H9 (cell line): ENCODE results near the gene JUP. TPM values are rescaled to one million over a fixed set of nuclear protein-coding genes. Genes with fewer than 3 reads are reported as not detected.

ENCODE experiments used
- DNase-seq: peaks from one replicate; pipeline ENCODE4 v3.0.0-alpha.2; 2017
- H2AFZ ChIP-seq: one replicate; pipeline ENCODE4 v1.6.1; 2013; ENCODE audit warnings: mild to moderate bottlenecking, low read length, control low read depth, moderate library complexity
- H2AK5ac ChIP-seq: 2 replicates; pipeline ENCODE4 v1.6.1; 2013; ENCODE audit warnings: low read length, control low read depth, mixed read lengths; ENCODE audit not compliant: insufficient read length
- H2BK120ac ChIP-seq: one replicate; pipeline ENCODE4 v1.6.1; 2013; ENCODE audit warnings: low read depth, mild to moderate bottlenecking, low read length, control low read depth, inconsistent platforms; ENCODE audit not compliant: poor library complexity, severe bottlenecking
- H2BK12ac ChIP-seq: 2 replicates; pipeline ENCODE4 v1.6.1; 2013; ENCODE audit warnings: low read length, control low read depth, mixed read lengths, low read depth; ENCODE audit not compliant: insufficient read length
- H2BK15ac ChIP-seq: 2 replicates; pipeline ENCODE4 v1.6.1; 2013; ENCODE audit warnings: low read depth, low read length, control low read depth
- H2BK20ac ChIP-seq: one replicate; pipeline ENCODE4 v1.6.1; 2013; ENCODE audit warnings: low read depth, mild to moderate bottlenecking, low read length, control low read depth, inconsistent platforms; ENCODE audit not compliant: poor library complexity, severe bottlenecking
- H2BK5ac ChIP-seq: 2 replicates; pipeline ENCODE4 v1.6.1; 2013; ENCODE audit warnings: low read length, control low read depth, mixed read lengths; ENCODE audit not compliant: insufficient read length
- H3K14ac ChIP-seq: 2 replicates; pipeline ENCODE4 v1.6.1; 2013; ENCODE audit warnings: low read length, control low read depth; ENCODE audit not compliant: insufficient read depth
- H3K18ac ChIP-seq: 2 replicates; pipeline ENCODE4 v1.6.1; 2013; ENCODE audit warnings: low read depth, mild to moderate bottlenecking, mixed read lengths, low read length, control low read depth; ENCODE audit not compliant: insufficient read length
- H3K23ac ChIP-seq: 2 replicates; pipeline ENCODE4 v1.6.1; 2013; ENCODE audit warnings: low read length, control low read depth, mixed read lengths, low read depth; ENCODE audit not compliant: insufficient read length
- H3K23me2 ChIP-seq: 2 replicates; pipeline ENCODE4 v1.6.1; 2013; ENCODE audit warnings: low read depth, mild to moderate bottlenecking, mixed read lengths, low read length, control low read depth; ENCODE audit not compliant: insufficient read length, poor library complexity, severe bottlenecking
- H3K27ac ChIP-seq: 2 replicates; pipeline ENCODE4 v1.5.1; 2013; ENCODE audit warnings: low read length, control low read depth, mixed read lengths, low read depth; ENCODE audit not compliant: insufficient read length
- H3K27me3 ChIP-seq: 2 replicates; pipeline ENCODE4 v1.6.1; 2013; ENCODE audit warnings: low read length, control low read depth, inconsistent platforms; ENCODE audit not compliant: insufficient read depth
- H3K4ac ChIP-seq: 2 replicates; pipeline ENCODE4 v1.6.1; 2013; ENCODE audit warnings: low read depth, mild to moderate bottlenecking, control low read depth, inconsistent platforms, low read length, moderate library complexity
- H3K4me1 ChIP-seq: 2 replicates; pipeline ENCODE4 v1.6.1; 2013; ENCODE audit warnings: low read length, control low read depth, inconsistent platforms; ENCODE audit not compliant: insufficient read depth
- H3K4me2 ChIP-seq: 2 replicates; pipeline ENCODE4 v1.6.1; 2013; ENCODE audit warnings: low read length, control low read depth, mixed read lengths; ENCODE audit not compliant: insufficient read length, insufficient read depth
- H3K56ac ChIP-seq: 2 replicates; pipeline ENCODE4 v1.6.1; 2013; ENCODE audit warnings: low read depth, mild to moderate bottlenecking, mixed read lengths, low read length, control low read depth; ENCODE audit not compliant: insufficient read length
- H3K79me1 ChIP-seq: 2 replicates; pipeline ENCODE4 v1.6.1; 2013; ENCODE audit warnings: low read depth, mild to moderate bottlenecking, moderate library complexity, low read length, control low read depth, inconsistent platforms; ENCODE audit not compliant: insufficient read depth, poor library complexity, severe bottlenecking
- H3K79me2 ChIP-seq: 2 replicates; pipeline ENCODE4 v1.6.1; 2013; ENCODE audit warnings: low read length, control low read depth, inconsistent platforms; ENCODE audit not compliant: insufficient read depth
- H3K9ac ChIP-seq: 2 replicates; pipeline ENCODE4 v1.6.1; 2013; ENCODE audit warnings: low read length, control low read depth, mixed read lengths; ENCODE audit not compliant: insufficient read length; ENCODE audit errors: extremely low read depth
- H3K9me3 ChIP-seq: one replicate; pipeline ENCODE4 v1.6.1; 2013; ENCODE audit warnings: low read depth, low read length, inconsistent platforms; ENCODE audit not compliant: control insufficient read depth
- H3T11ph ChIP-seq: one replicate; pipeline ENCODE4 v1.6.1; 2013; ENCODE audit warnings: mild to moderate bottlenecking, low read length, control low read depth, inconsistent platforms
- H4K20me1 ChIP-seq: one replicate; pipeline ENCODE4 v1.6.1; 2013; ENCODE audit not compliant: control insufficient read depth, insufficient read length, insufficient read depth
- H4K5ac ChIP-seq: 2 replicates; pipeline ENCODE4 v1.6.1; 2013; ENCODE audit warnings: low read depth, mild to moderate bottlenecking, mixed read lengths, low read length, control low read depth; ENCODE audit not compliant: insufficient read length
- H4K8ac ChIP-seq: replicated peaks from 2 replicates; pipeline ENCODE4 v1.6.1; 2013; ENCODE audit warnings: low read length, control low read depth, mixed read lengths, low read depth; ENCODE audit not compliant: insufficient read length
- H4K91ac ChIP-seq: 2 replicates; pipeline ENCODE4 v1.6.1; 2013; ENCODE audit warnings: low read depth, mild to moderate bottlenecking, moderate library complexity, mixed read lengths, low read length, control low read depth; ENCODE audit not compliant: insufficient read length
- H3K27ac Mint-ChIP-seq, 3 experiments: 2 replicates in 2 of 3; 3 replicates in 1 of 3; pipeline ENCODE4 v1.8.0; 2020 to 2021; ENCODE audit warnings: mixed read lengths in 3 of 3, mild to moderate bottlenecking in 1 of 3, moderate library complexity in 1 of 3
- H3K27me3 Mint-ChIP-seq: 2 replicates; pipeline ENCODE4 v1.8.0; 2021; ENCODE audit warnings: low read depth, mild to moderate bottlenecking, moderate library complexity, mixed read lengths
- H3K36me3 Mint-ChIP-seq, 3 experiments: 2 replicates in 2 of 3; 3 replicates in 1 of 3; pipeline ENCODE4 v1.8.0; 2020 to 2021; ENCODE audit warnings: low read depth in 3 of 3, mixed read lengths in 3 of 3; ENCODE audit not compliant: insufficient read depth in 1 of 3
- H3K4me1 Mint-ChIP-seq, 2 experiments: 2 replicates each; pipeline ENCODE4 v1.8.0; 2020; ENCODE audit warnings: mixed read lengths in 2 of 2
- H3K4me3 Mint-ChIP-seq, 2 experiments: 2 replicates in 1 of 2; 3 replicates in 1 of 2; pipeline ENCODE4 v1.8.0; 2020 to 2021; ENCODE audit warnings: mild to moderate bottlenecking in 2 of 2, mixed read lengths in 2 of 2, moderate library complexity in 1 of 2
- H3K9me3 Mint-ChIP-seq, 2 experiments: 2 replicates in 1 of 2; 3 replicates in 1 of 2; pipeline ENCODE4 v1.8.0; 2020; ENCODE audit warnings: mild to moderate bottlenecking in 2 of 2, mixed read lengths in 2 of 2, moderate library complexity in 1 of 2
- WGBS: extraction: QIAGEN DNeasy Blood & Tissue Kit; methylation state at CpG from one replicate; pipeline ENCODE4 v1.1.7; 2013; ENCODE audit warnings: missing lambda C conversion rate, low lambda C conversion rate, mixed read lengths; ENCODE audit not compliant: insufficient read length; ENCODE audit errors: extremely low coverage; 5-methylcytosine and 5-hydroxymethylcytosine counted together
- total RNA-seq: library from RNA; stranded (reverse); gene quantifications from 2 replicates; pipeline ENCODE4 v1.2.1, GENCODE V29; 2021
- TF ChIP-seq, protein P1 (sequence below): fragments of 200-600 bp; sonication (generic); conservative IDR thresholded peaks from 3 replicates; pipeline ENCODE4 v1.8.0; 2021; ENCODE audit warnings: antibody characterized with exemption, mild to moderate bottlenecking

The JUP gene
- total RNA-seq, 1 experiment from 2014 or later = 90.1 TPM

DNA sequence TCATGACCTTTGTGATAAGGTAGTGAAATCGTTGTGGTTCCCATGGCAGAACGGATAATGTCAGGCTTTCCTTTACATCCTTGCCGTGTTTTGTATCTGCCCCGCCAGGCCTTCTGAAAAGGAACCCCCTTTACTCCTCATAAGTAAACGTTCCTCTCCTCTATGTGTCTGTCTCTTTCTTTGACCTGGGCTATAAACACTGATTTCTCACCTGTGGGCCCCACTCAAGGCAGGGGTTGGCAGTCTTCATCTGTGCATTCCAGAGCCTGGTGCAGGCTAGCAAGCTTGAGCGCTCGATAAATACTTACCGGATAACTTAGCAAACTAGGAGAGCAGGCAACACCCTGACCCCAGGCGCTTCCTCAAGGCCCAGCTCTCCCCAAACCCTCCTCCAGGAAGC is 44.8 kb downstream of the JUP start:
- TF ChIP-seq, protein P1, sequence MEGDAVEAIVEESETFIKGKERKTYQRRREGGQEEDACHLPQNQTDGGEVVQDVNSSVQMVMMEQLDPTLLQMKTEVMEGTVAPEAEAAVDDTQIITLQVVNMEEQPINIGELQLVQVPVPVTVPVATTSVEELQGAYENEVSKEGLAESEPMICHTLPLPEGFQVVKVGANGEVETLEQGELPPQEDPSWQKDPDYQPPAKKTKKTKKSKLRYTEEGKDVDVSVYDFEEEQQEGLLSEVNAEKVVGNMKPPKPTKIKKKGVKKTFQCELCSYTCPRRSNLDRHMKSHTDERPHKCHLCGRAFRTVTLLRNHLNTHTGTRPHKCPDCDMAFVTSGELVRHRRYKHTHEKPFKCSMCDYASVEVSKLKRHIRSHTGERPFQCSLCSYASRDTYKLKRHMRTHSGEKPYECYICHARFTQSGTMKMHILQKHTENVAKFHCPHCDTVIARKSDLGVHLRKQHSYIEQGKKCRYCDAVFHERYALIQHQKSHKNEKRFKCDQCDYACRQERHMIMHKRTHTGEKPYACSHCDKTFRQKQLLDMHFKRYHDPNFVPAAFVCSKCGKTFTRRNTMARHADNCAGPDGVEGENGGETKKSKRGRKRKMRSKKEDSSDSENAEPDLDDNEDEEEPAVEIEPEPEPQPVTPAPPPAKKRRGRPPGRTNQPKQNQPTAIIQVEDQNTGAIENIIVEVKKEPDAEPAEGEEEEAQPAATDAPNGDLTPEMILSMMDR = no peak
- no CpG with 5 or more reads among the region's 9 CpGs for WGBS
- no peaks in the 10 kb centered on the region for H3K9me3 ChIP-seq
- H3K4me1 ChIP-seq = no peaks in the 10 kb centered on the region
- H2AK5ac ChIP-seq = no peak overlapping the region
- H3K23ac ChIP-seq = no peak overlapping the region
- no peak overlapping the region for H3K9ac ChIP-seq
- no peak overlapping the region for H2BK5ac ChIP-seq
- H4K91ac ChIP-seq = no peak overlapping the region
- no peak overlapping the region for H2BK15ac ChIP-seq
- peaks cover 13% of the 10 kb centered on the region for H3K27me3 Mint-ChIP-seq
- no peak overlapping the region for H3K27ac Mint-ChIP-seq
- no peak overlapping the region for H3K14ac ChIP-seq
- no peak overlapping the region for H3K4ac ChIP-seq
- no peak for DNase-seq
- no peak overlapping the region for H2BK20ac ChIP-seq
- H3K9me3 Mint-ChIP-seq = no peaks in the 10 kb centered on the region
- no peak overlapping the region for H2BK120ac ChIP-seq
- no peaks in the 10 kb centered on the region for H4K20me1 ChIP-seq
- no peak overlapping the region for H2BK12ac ChIP-seq
- no peaks in the 10 kb centered on the region for H3K79me2 ChIP-seq
- no peaks in the 10 kb centered on the region for H3K79me1 ChIP-seq
- H4K8ac ChIP-seq = no peak overlapping the region
- H3K56ac ChIP-seq = no peak overlapping the region
- H3K18ac ChIP-seq = no peak overlapping the region
- peaks cover 10 to 26% of the 10 kb centered on the region in 2 experiments for H3K4me1 Mint-ChIP-seq
- no peaks in the 10 kb centered on the region for H3K23me2 ChIP-seq
- no peak overlapping the region for H2AFZ ChIP-seq
- no peaks in the 10 kb centered on the region; the same call in 1 of the 2 replicates for H3K27me3 ChIP-seq
- no peak overlapping the region for H3K4me2 ChIP-seq
- no peak overlapping the region for H4K5ac ChIP-seq
- no peak overlapping the region for H3K27ac ChIP-seq
- H3T11ph ChIP-seq = no peak overlapping the region
- H3K36me3 Mint-ChIP-seq = no peaks in the 10 kb centered on the region
- H3K4me3 Mint-ChIP-seq = no peak overlapping the region
